ENCODE data around the gene TXNRD2. TPM values are rescaled to one million over a fixed set of nuclear protein-coding genes. Genes with fewer than 3 reads are reported as not detected.

TXNRD2 gene
- total RNA-seq, 1 experiment from 2014 or later, result 19.7 TPM

- Histone ChIP-seq H3K27me3 (ENCODE audit: insufficient read depth, low read length) (no peaks in the 10 kb centered on the region), H3K4me3 (replicated peaks in 1 of 2; ENCODE audit: low read depth in 1 of 2, low read length in 2 of 2) (no peak overlapping the region), H3K4me1 (ENCODE audit: control insufficient read depth in 1 of 2, insufficient read depth in 2 of 2, low read length in 2 of 2) (no peaks in the 10 kb centered on the region), H4K20me1 (ENCODE audit: insufficient read depth) (no peaks in the 10 kb centered on the region), H3K9me3 (ENCODE audit: control insufficient read depth in 1 of 2, insufficient read depth in 1 of 2, low read depth in 1 of 2, low read length in 2 of 2) (no peaks in the 10 kb centered on the region), H3K36me3 (ENCODE audit: control insufficient read depth in 1 of 2, insufficient read depth in 2 of 2, low read length in 2 of 2) (no peaks in the 10 kb centered on the region), H3K4me2 (ENCODE audit: low read length) (no peak overlapping the region), H3K9me2 (ENCODE audit: insufficient read depth) (no peaks in the 10 kb centered on the region), H3K79me2 (ENCODE audit: insufficient read depth, low read length) (no peaks in the 10 kb centered on the region), H2AFZ (ENCODE audit: low read depth, low read length, poor library complexity, severe bottlenecking) (no peak overlapping the region), H3K27ac (ENCODE audit: low read depth, low read length) (no peak overlapping the region), H3K9ac (ENCODE audit: low read length) (no peak overlapping the region)
- ATAC-seq (no peak), DNase-seq (ENCODE audit: low read depth, low spot score) (no peak)
- intact Hi-C loops (cut with micrococcal nuclease), result no loop called here
- ChIA-PET RAD21 (ENCODE audit: low non-redundant PET in 1 of 2, low total read pairs in 2 of 2, uncharacterized antibody in 2 of 2, unreplicated experiment in 2 of 2) (no interaction called here), POLR2A (no interaction called here), CTCF (no interaction called here)
- no peak for TF ChIP-seq ATF3 (IDR thresholded peaks at IDR 0.05)
- TF ChIP-seq EZH2 (IDR thresholded peaks at IDR 0.05), result no peak
- no peak for TF ChIP-seq POLR2A (IDR thresholded peaks at IDR 0.05; ENCODE audit: borderline replicate concordance, extremely low read depth, insufficient read depth, insufficient read length)
- no peak for TF ChIP-seq FOSL1 (IDR thresholded peaks at IDR 0.05; ENCODE audit: low read depth)
- TF ChIP-seq SRF (IDR thresholded peaks at IDR 0.05; ENCODE audit: low read depth), result no peak
- TF ChIP-seq EGR1 (IDR thresholded peaks at IDR 0.05; ENCODE audit: low read depth), result no peak
- no peak for TF ChIP-seq POLR2AphosphoS5 (IDR thresholded peaks at IDR 0.05; ENCODE audit: low read depth, low read length)
- no peak for TF ChIP-seq SIN3A (IDR thresholded peaks at IDR 0.05; ENCODE audit: low read depth)
- no peak for TF ChIP-seq ELF1 (IDR thresholded peaks at IDR 0.05; ENCODE audit: borderline replicate concordance, low read depth)
- no peak for TF ChIP-seq REST (IDR thresholded peaks at IDR 0.05; ENCODE audit: low read depth)
- TF ChIP-seq ZNF274 (IDR thresholded peaks at IDR 0.05; ENCODE audit: low read depth, low read length), result no peak
- no peak for TF ChIP-seq RAD21 (IDR thresholded peaks at IDR 0.05; ENCODE audit: low read depth)
- TF ChIP-seq YY1 (IDR thresholded peaks at IDR 0.05; ENCODE audit: extremely low read depth, insufficient replicate concordance, low read depth, low read length), result no peak
- TF ChIP-seq EZH2phosphoT487 (IDR thresholded peaks at IDR 0.05; ENCODE audit: borderline replicate concordance), result no peak
- TF ChIP-seq, protein P1, sequence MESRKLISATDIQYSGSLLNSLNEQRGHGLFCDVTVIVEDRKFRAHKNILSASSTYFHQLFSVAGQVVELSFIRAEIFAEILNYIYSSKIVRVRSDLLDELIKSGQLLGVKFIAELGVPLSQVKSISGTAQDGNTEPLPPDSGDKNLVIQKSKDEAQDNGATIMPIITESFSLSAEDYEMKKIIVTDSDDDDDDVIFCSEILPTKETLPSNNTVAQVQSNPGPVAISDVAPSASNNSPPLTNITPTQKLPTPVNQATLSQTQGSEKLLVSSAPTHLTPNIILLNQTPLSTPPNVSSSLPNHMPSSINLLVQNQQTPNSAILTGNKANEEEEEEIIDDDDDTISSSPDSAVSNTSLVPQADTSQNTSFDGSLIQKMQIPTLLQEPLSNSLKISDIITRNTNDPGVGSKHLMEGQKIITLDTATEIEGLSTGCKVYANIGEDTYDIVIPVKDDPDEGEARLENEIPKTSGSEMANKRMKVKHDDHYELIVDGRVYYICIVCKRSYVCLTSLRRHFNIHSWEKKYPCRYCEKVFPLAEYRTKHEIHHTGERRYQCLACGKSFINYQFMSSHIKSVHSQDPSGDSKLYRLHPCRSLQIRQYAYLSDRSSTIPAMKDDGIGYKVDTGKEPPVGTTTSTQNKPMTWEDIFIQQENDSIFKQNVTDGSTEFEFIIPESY (IDR thresholded peaks at IDR 0.05; ENCODE audit: extremely low read depth, insufficient replicate concordance, low read length), result no peak
- TF ChIP-seq, protein P2, sequence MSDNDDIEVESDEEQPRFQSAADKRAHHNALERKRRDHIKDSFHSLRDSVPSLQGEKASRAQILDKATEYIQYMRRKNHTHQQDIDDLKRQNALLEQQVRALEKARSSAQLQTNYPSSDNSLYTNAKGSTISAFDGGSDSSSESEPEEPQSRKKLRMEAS (IDR thresholded peaks at IDR 0.05), result no peak
- TF ChIP-seq TCF7L2 (IDR thresholded peaks at IDR 0.05; ENCODE audit: borderline replicate concordance, extremely low read depth, insufficient read depth, insufficient read length), result no peak
- no peak for TF ChIP-seq CEBPB (IDR thresholded peaks at IDR 0.05; ENCODE audit: low read depth)
- BruUV-seq (replicated peaks), result no TSS peak
Measured at GRCh38 chr22:19864538-19865106, 77.0 kb downstream of the TXNRD2 start.

All from HCT116 (cell line).